Mesenchymal stem cell (in vitro differentiated cells and primary cell): ENCODE data around the gene DOCK10.

Experiments
- DNase-seq: peaks from one replicate; pipeline ENCODE4 v3.0.0-alpha.2; 2013
- H2AFZ ChIP-seq: one replicate; pipeline ENCODE4 v1.6.1; 2013; ENCODE audit warnings: low read depth, mild to moderate bottlenecking, control low read depth, inconsistent platforms, low read length, moderate library complexity
- H2AK5ac ChIP-seq: 2 replicates; pipeline ENCODE4 v1.6.1; 2013; ENCODE audit warnings: low read length, moderate library complexity, mild to moderate bottlenecking, inconsistent platforms; ENCODE audit not compliant: severe bottlenecking
- H2BK120ac ChIP-seq: one replicate; pipeline ENCODE4 v1.6.1; 2013; ENCODE audit warnings: low read depth, mild to moderate bottlenecking, inconsistent platforms, low read length, moderate library complexity
- H2BK12ac ChIP-seq, 2 experiments: one replicate each; pipeline ENCODE4 v1.6.1; 2013; ENCODE audit warnings: inconsistent platforms in 2 of 2, low read length in 2 of 2, mild to moderate bottlenecking in 2 of 2, moderate library complexity in 2 of 2, control low read depth in 1 of 2
- H2BK15ac ChIP-seq: one replicate; pipeline ENCODE4 v1.6.1; 2013; ENCODE audit warnings: mild to moderate bottlenecking, low read depth, inconsistent platforms; ENCODE audit not compliant: poor library complexity, severe bottlenecking
- H2BK5ac ChIP-seq: 2 replicates; pipeline ENCODE4 v1.6.1; 2013; ENCODE audit warnings: low read depth, mild to moderate bottlenecking, low read length, control low read depth, inconsistent platforms; ENCODE audit not compliant: poor library complexity, severe bottlenecking
- H3K14ac ChIP-seq, 2 experiments: one replicate each; pipeline ENCODE4 v1.6.1; 2013; ENCODE audit warnings: inconsistent platforms in 2 of 2, low read length in 2 of 2, control low read depth in 1 of 2, mild to moderate bottlenecking in 1 of 2, moderate library complexity in 1 of 2
- H3K18ac ChIP-seq, 2 experiments: one replicate each; pipeline ENCODE4 v1.6.1; 2013; ENCODE audit warnings: inconsistent platforms in 2 of 2, low read length in 2 of 2, control low read depth in 1 of 2, low read depth in 1 of 2, mild to moderate bottlenecking in 1 of 2
- H3K23ac ChIP-seq, 2 experiments: one replicate each; pipeline ENCODE4 v1.6.1; 2013; ENCODE audit warnings: inconsistent platforms in 2 of 2, low read length in 2 of 2, mild to moderate bottlenecking in 2 of 2, moderate library complexity in 2 of 2, control low read depth in 1 of 2
- H3K27ac ChIP-seq: 2 replicates; pipeline ENCODE4 v1.5.1; 2013; ENCODE audit warnings: mild to moderate bottlenecking, moderate library complexity, low read length, control low read depth, inconsistent platforms; ENCODE audit not compliant: poor library complexity, severe bottlenecking
- H3K27me3 ChIP-seq, 2 experiments: 2 replicates each; pipeline versions ENCODE4 v1.6.1 to v1.7.0; 2013; ENCODE audit warnings: low read length in 2 of 2, mild to moderate bottlenecking in 2 of 2, moderate library complexity in 2 of 2, control low read depth in 1 of 2, inconsistent platforms in 1 of 2; ENCODE audit not compliant: control insufficient read depth in 1 of 2, insufficient read depth in 1 of 2
- H3K36me3 ChIP-seq, 2 experiments: 2 replicates each; pipeline versions ENCODE4 v1.6.1 to v1.7.0; 2013; ENCODE audit warnings: low read length in 2 of 2, control low read depth in 1 of 2, inconsistent platforms in 1 of 2, low read depth in 1 of 2, mild to moderate bottlenecking in 1 of 2; ENCODE audit not compliant: insufficient read depth in 2 of 2, control insufficient read depth in 1 of 2
- H3K4ac ChIP-seq, 2 experiments: one replicate each; pipeline ENCODE4 v1.6.1; 2013; ENCODE audit warnings: inconsistent platforms in 2 of 2, low read length in 2 of 2, mild to moderate bottlenecking in 2 of 2, moderate library complexity in 2 of 2, control low read depth in 1 of 2, low read depth in 1 of 2
- H3K4me1 ChIP-seq: 2 replicates; pipeline ENCODE4 v1.6.1; 2013; ENCODE audit warnings: low read depth, low read length, control low read depth; ENCODE audit not compliant: control insufficient read depth, insufficient read depth
- H3K4me2 ChIP-seq: 2 replicates; pipeline ENCODE4 v1.6.1; 2013; ENCODE audit warnings: low read length, mild to moderate bottlenecking, inconsistent platforms; ENCODE audit not compliant: poor library complexity, severe bottlenecking
- H3K4me3 ChIP-seq, 2 experiments: 2 replicates each; pipeline versions ENCODE4 v1.5.1 to v1.7.0; 2013; ENCODE audit warnings: low read length in 2 of 2, mild to moderate bottlenecking in 2 of 2, control low read depth in 1 of 2, low read depth in 1 of 2; ENCODE audit not compliant: insufficient read depth in 1 of 2
- H3K79me1 ChIP-seq: replicated peaks from 2 replicates; pipeline ENCODE4 v1.6.1; 2013; ENCODE audit warnings: mild to moderate bottlenecking, control low read depth, low read length, inconsistent platforms; ENCODE audit not compliant: poor library complexity, severe bottlenecking
- H3K9ac ChIP-seq: 2 replicates; pipeline ENCODE4 v1.7.0; 2013; ENCODE audit warnings: mild to moderate bottlenecking, low read length, moderate library complexity
- H3K9me3 ChIP-seq: 2 replicates; pipeline ENCODE4 v1.7.0; 2013; ENCODE audit warnings: mild to moderate bottlenecking, low read length; ENCODE audit not compliant: control insufficient read depth
- H4K8ac ChIP-seq: one replicate; pipeline ENCODE4 v1.6.1; 2013; ENCODE audit warnings: inconsistent platforms, mild to moderate bottlenecking, low read length, moderate library complexity
- H4K91ac ChIP-seq: one replicate; pipeline ENCODE4 v1.6.1; 2013; ENCODE audit warnings: mild to moderate bottlenecking, low read length, inconsistent platforms
- WGBS: methylation state at CpG from one replicate; pipeline ENCODE4 v1.1.7; 2013; ENCODE audit warnings: mixed read lengths; 5-methylcytosine and 5-hydroxymethylcytosine counted together

DOCK10 gene

DNA sequence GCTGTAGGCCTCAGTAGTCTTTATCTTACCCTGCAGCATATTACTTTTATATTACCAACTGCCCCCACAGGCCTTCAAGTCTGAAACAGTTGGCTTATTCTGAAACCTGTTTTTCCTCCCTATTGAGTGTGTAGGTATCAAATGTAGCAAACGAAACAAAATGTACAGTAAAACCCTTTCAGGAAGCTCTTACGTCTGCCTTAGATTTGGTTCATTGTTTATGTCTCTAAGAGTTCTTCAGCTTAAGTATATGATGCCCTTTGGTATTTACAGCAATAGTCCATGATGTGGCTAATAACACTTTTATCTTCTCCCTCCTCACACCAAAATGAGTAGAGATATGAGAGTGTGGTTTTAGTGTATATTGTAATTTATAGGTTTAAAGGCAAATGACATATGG, 108.8 kb downstream of the DOCK10 start:
- Histone ChIP-seq H3K4me2 (no peak overlapping the region), H3K9ac (no peak overlapping the region), H3K4me3 (no peak overlapping the region), H2BK15ac (no peak overlapping the region), H3K4ac (no peak overlapping the region), H2BK12ac (no peak overlapping the region), H4K91ac (no peak overlapping the region), H2AFZ (no peak overlapping the region), H3K36me3 (peaks cover 0 to 30% of the 10 kb centered on the region in 2 experiments), H3K18ac (no peak overlapping the region), H3K79me1 (peaks cover 9% of the 10 kb centered on the region), H3K9me3 (no peaks in the 10 kb centered on the region), H3K4me1 (no peaks in the 10 kb centered on the region), H3K27ac (no peak overlapping the region), H2BK5ac (no peak overlapping the region), H2AK5ac (no peak overlapping the region), H4K8ac (no peak overlapping the region), H3K27me3 (no peaks in the 10 kb centered on the region), H2BK120ac (no peak overlapping the region), H3K14ac (no peak overlapping the region), H3K23ac (no peak overlapping the region)
- no peak for DNase-seq
- WGBS = no CpG with 5 or more reads among the region's 2 CpGs

- Histone ChIP-seq H2BK15ac (no peak overlapping the region), H3K14ac (no peak overlapping the region), H4K91ac (no peak overlapping the region), H3K27me3 (no peaks in the 10 kb centered on the region), H2AFZ (no peak overlapping the region), H3K18ac (no peak overlapping the region), H3K79me1 (peaks cover 12% of the 10 kb centered on the region), H3K36me3 (peaks cover 3 to 39% of the 10 kb centered on the region in 2 experiments), H4K8ac (no peak overlapping the region), H2BK12ac (no peak overlapping the region), H3K27ac (no peak overlapping the region), H3K9me3 (no peaks in the 10 kb centered on the region), H3K4me3 (no peak overlapping the region), H3K9ac (no peak overlapping the region), H3K4me2 (no peak overlapping the region), H3K4me1 (peaks cover 4% of the 10 kb centered on the region), H3K4ac (no peak overlapping the region), H2BK120ac (no peak overlapping the region), H3K23ac (no peak overlapping the region), H2BK5ac (no peak overlapping the region), H2AK5ac (no peak overlapping the region)
- no peak for DNase-seq
- 86% methylated on average over 3 of the region's 3 CpGs for WGBS
Observed at GRCh38 chr2:224932522-224932921, 109.7 kb downstream of the DOCK10 start.

DNA sequence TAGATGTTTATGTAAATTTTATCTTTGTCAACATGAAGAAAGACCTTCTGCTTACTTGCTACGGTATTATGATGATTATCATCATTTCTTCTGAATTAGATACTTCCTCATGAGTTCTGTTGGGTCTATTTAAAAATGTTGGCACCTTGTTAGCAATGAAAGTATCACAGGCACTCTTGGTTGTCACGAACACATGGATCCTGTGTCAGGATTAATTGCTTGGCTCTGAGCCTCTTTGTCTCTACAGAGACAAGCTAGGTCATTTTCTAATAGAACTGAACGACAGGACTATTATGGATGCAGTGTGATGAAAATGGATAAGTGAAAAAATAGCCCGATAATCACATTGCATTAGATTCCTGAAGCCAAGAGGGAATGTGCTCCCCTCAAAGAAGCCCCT, 110.3 kb downstream of the DOCK10 start:
- Histone ChIP-seq H2BK15ac (no peak overlapping the region), H3K4me2 (no peak overlapping the region), H2BK5ac (no peak overlapping the region), H3K4me3 (no peak overlapping the region), H3K23ac (no peak overlapping the region), H3K4ac (no peak overlapping the region), H3K4me1 (peaks cover 6% of the 10 kb centered on the region), H3K9ac (no peak overlapping the region), H3K27ac (no peak overlapping the region), H3K36me3 (peaks cover 3 to 45% of the 10 kb centered on the region in 2 experiments), H4K91ac (no peak overlapping the region), H4K8ac (no peak overlapping the region), H3K9me3 (no peaks in the 10 kb centered on the region), H3K27me3 (no peaks in the 10 kb centered on the region), H3K79me1 (peaks cover 15% of the 10 kb centered on the region), H2AFZ (no peak overlapping the region), H2BK120ac (no peak overlapping the region), H2BK12ac (no peak overlapping the region), H3K14ac (no peak overlapping the region), H2AK5ac (no peak overlapping the region), H3K18ac (no peak overlapping the region)
- WGBS = 89% methylated on average over 2 of the region's 4 CpGs
- DNase-seq = no peak

DNA sequence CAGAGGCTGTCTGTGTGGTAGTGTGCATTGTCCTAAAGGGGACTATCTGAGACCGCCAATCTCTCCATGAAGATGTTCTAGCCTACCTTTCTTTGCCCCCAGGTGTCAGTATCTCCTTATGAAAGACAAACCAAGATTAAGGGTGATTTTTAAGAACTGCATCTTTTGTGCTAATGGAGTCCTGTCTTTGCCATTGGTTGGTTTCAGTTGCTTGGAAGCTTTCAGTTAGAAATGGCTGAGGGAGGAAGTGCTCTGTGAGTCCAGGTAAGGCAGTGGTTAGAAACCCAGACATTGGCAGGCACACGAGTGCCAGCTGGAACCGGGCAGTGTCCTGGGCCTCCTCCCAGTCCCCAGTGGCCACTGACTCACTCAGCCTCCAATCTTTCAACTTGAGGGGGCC, 111.3 kb downstream of the DOCK10 start:
- no peak overlapping the region for H3K4me3 ChIP-seq
- no peak overlapping the region for H2BK15ac ChIP-seq
- no peak overlapping the region for H2BK12ac ChIP-seq
- H3K4ac ChIP-seq = no peak overlapping the region
- no peak overlapping the region for H2AFZ ChIP-seq
- H3K4me1 ChIP-seq = peaks cover 6% of the 10 kb centered on the region
- peaks cover 16% of the 10 kb centered on the region for H3K79me1 ChIP-seq
- WGBS = 33% methylated on average over 1 of the region's 3 CpGs
- no peak overlapping the region for H4K8ac ChIP-seq
- no peak overlapping the region for H3K23ac ChIP-seq
- H4K91ac ChIP-seq = no peak overlapping the region
- DNase-seq = no peak
- H3K4me2 ChIP-seq = no peak overlapping the region
- H2BK5ac ChIP-seq = no peak overlapping the region
- no peak overlapping the region for H3K18ac ChIP-seq
- peaks cover 3 to 50% of the 10 kb centered on the region in 2 experiments for H3K36me3 ChIP-seq
- H3K9me3 ChIP-seq = no peaks in the 10 kb centered on the region
- no peak overlapping the region for H3K14ac ChIP-seq
- H2BK120ac ChIP-seq = no peak overlapping the region
- no peaks in the 10 kb centered on the region for H3K27me3 ChIP-seq
- no peak overlapping the region for H3K9ac ChIP-seq
- no peak overlapping the region for H2AK5ac ChIP-seq
- H3K27ac ChIP-seq = no peak overlapping the region
